HepG2 (cell line): ENCODE results near the gene EGFR. TPM values are rescaled to one million over a fixed set of nuclear protein-coding genes. Genes with fewer than 3 reads are reported as not detected.
A peak's percentile ranks its signal among the peaks of the same experiment; 100 is the strongest.

Experiments used
- ATAC-seq: fragments of 200-7000 bp; cut with Tn5 transposase; 3 replicates; pipeline ENCODE4 v1.9.1; 2020; ENCODE audit warnings: mild to moderate bottlenecking, moderate library complexity
- BruUV-seq: library from RNA; stranded (reverse); fragments of 400-500 nt; replicated peaks from 2 replicates; lab custom pipeline; 2021; lab: Mats Ljungman, UMichigan
- CTCF ChIA-PET: fragments of 300-600 bp; formaldehyde crosslinking; extraction: SDS; loops from one replicate; lab custom pipeline; 2021; ENCODE audit warnings: low total read pairs, inconsistent platforms, low intra/inter-chr PET ratio; lab: Yijun Ruan, JAX
- POLR2A ChIA-PET: fragments of 350-600 bp; sonication (Branson Sonifier 250); formaldehyde crosslinking; loops from one replicate; lab custom pipeline; 2020; ENCODE audit warnings: antibody characterized with exemption, inconsistent platforms; lab: Yijun Ruan, JAX
- DNase-seq: peaks from one replicate; pipeline ENCODE4 v3.0.0-alpha.2; 2015; ENCODE audit warnings: low spot score
- FAIRE-seq: peaks from 3 replicates; lab custom pipeline; 2011; peaks lifted over from hg19 to GRCh38; lab: Jason Lieb, UNC
- H2AFZ ChIP-seq: one replicate; pipeline ENCODE4 v1.6.1; 2011; ENCODE audit warnings: low read length, inconsistent platforms
- H3K27ac ChIP-seq: fragments of 300-600 bp; 3 replicates; pipeline ENCODE4 v1.8.0; 2011; ENCODE audit warnings: mixed run types, mild to moderate bottlenecking, mixed read lengths, low read length, inconsistent platforms; ENCODE audit not compliant: insufficient read depth; ENCODE audit errors: extremely low read length
- H3K27me3 ChIP-seq, 2 experiments: fragments of 200-600 bp in 1 of 2; 2 replicates in 1 of 2; 3 replicates in 1 of 2; pipeline versions ENCODE4 v1.6.0 to v1.8.0; 2011; ENCODE audit warnings: low read length in 2 of 2, mild to moderate bottlenecking in 2 of 2, moderate library complexity in 2 of 2, inconsistent platforms in 1 of 2; ENCODE audit not compliant: insufficient read depth in 2 of 2, control insufficient read depth in 1 of 2
- H3K36me3 ChIP-seq, 2 experiments: fragments of 200-600 bp in 1 of 2; replicated peaks in 1 of 2; 2 replicates in 1 of 2; 3 replicates in 1 of 2; pipeline versions ENCODE4 v1.5.1 to v1.8.0; 2011; ENCODE audit warnings: low read length in 2 of 2, inconsistent platforms in 1 of 2; ENCODE audit not compliant: insufficient read depth in 2 of 2, control insufficient read depth in 1 of 2
- H3K4me1 ChIP-seq: 2 replicates; pipeline ENCODE4 v1.5.1; 2012; ENCODE audit warnings: low read length, inconsistent platforms; ENCODE audit not compliant: insufficient read depth
- H3K4me2 ChIP-seq: 2 replicates; pipeline ENCODE4 v1.6.0; 2011; ENCODE audit warnings: low read depth, low read length, inconsistent platforms
- H3K4me3 ChIP-seq, 3 experiments: fragments of 200-600 bp in 1 of 3; sonication (generic), shearing (Covaris generic) in 1 of 3; replicated peaks in 1 of 3; 2 replicates each; pipeline ENCODE4 v1.5.1; 2011 to 2016; ENCODE audit warnings: low read length in 3 of 3, inconsistent platforms in 2 of 3, low read depth in 2 of 3, mild to moderate bottlenecking in 2 of 3, control low read depth in 1 of 3, mixed read lengths in 1 of 3; ENCODE audit not compliant: insufficient read depth in 1 of 3
- H3K79me2 ChIP-seq: one replicate; pipeline ENCODE4 v1.6.1; 2011; ENCODE audit warnings: low read length, inconsistent platforms; ENCODE audit not compliant: insufficient read depth
- H3K9ac ChIP-seq: 2 replicates; pipeline ENCODE4 v1.6.0; 2011; ENCODE audit warnings: mild to moderate bottlenecking, low read depth, low read length, inconsistent platforms; ENCODE audit not compliant: insufficient read depth
- H3K9me3 ChIP-seq: 2 replicates; pipeline ENCODE4 v1.5.1; 2012; ENCODE audit warnings: mild to moderate bottlenecking, low read length
- H4K20me1 ChIP-seq: 2 replicates; pipeline ENCODE4 v1.6.0; 2011; ENCODE audit warnings: inconsistent platforms, mild to moderate bottlenecking, low read length, moderate library complexity; ENCODE audit not compliant: insufficient read depth
- CHD4 ChIP-seq: fragments of 200-600 bp; sonication (generic); IDR thresholded peaks from 2 replicates; pipeline ENCODE4 v1.7.0; 2017; ENCODE audit warnings: mild to moderate bottlenecking, low read length, borderline replicate concordance
- GABPA ChIP-seq, 2 experiments: IDR thresholded peaks; 2 replicates each; pipeline ENCODE4 v1.6.1; 2011 to 2016; ENCODE audit warnings: low read depth in 2 of 2, low read length in 1 of 2, missing biosample characterization in 1 of 2, missing genetic modification characterization in 1 of 2
- MBNL3 ChIP-seq: fragments of 250-450 bp; sonication (Bioruptor Pico); conservative IDR thresholded peaks from 2 replicates; pipeline ENCODE4 v1.8.0; 2022; ENCODE audit warnings: mild to moderate bottlenecking, inconsistent platforms
- MED8 ChIP-seq: sonication (generic); formaldehyde crosslinking; IDR thresholded peaks from 2 replicates; pipeline ENCODE4 v1.8.1; 2023; ENCODE audit warnings: mild to moderate bottlenecking, missing genetic modification reagents; ENCODE audit not compliant: insufficient replicate concordance
- PITX1 ChIP-seq: sonication (generic); formaldehyde crosslinking; IDR thresholded peaks from 2 replicates; pipeline ENCODE4 v1.5.1; 2020; ENCODE audit warnings: mild to moderate bottlenecking, missing genetic modification reagents
- REPIN1 ChIP-seq: sonication (generic); formaldehyde crosslinking; IDR thresholded peaks from 2 replicates; pipeline ENCODE4 v1.8.0; 2022; ENCODE audit warnings: missing genetic modification reagents, low read depth, mild to moderate bottlenecking, borderline replicate concordance
- RNF2 ChIP-seq: fragments of 450-650 bp; conservative IDR thresholded peaks from 2 replicates; pipeline ENCODE4 v1.6.1; 2016; ENCODE audit warnings: low read depth
- SP2 ChIP-seq: sonication (generic); formaldehyde crosslinking; IDR thresholded peaks from 2 replicates; pipeline ENCODE4 v1.5.1; 2020; ENCODE audit warnings: mild to moderate bottlenecking, missing genetic modification reagents
- SRY ChIP-seq: sonication (generic); formaldehyde crosslinking; IDR thresholded peaks from 2 replicates; pipeline ENCODE4 v1.8.0; 2022; ENCODE audit warnings: mild to moderate bottlenecking, missing genetic modification reagents
- ZNF24 ChIP-seq: fragments of 450-650 bp; IDR thresholded peaks from 2 replicates; pipeline ENCODE4 v1.6.1; 2017; ENCODE audit warnings: antibody characterized with exemption, mild to moderate bottlenecking
- ZNF34 ChIP-seq: sonication (generic); formaldehyde crosslinking; IDR thresholded peaks from 2 replicates; pipeline ENCODE4 v1.4.0; 2020; ENCODE audit warnings: mild to moderate bottlenecking, missing genetic modification reagents, borderline replicate concordance
- ZNF614 ChIP-seq: IDR thresholded peaks from 2 replicates; pipeline ENCODE4 v1.6.1; 2018; ENCODE audit warnings: missing biosample characterization, missing genetic modification reagents, inconsistent platforms, borderline replicate concordance
- WGBS: methylation state at CpG from one replicate; pipeline ENCODE4 v1.1.6; 2017; ENCODE audit warnings: low lambda C conversion rate; 5-methylcytosine and 5-hydroxymethylcytosine counted together
- in situ Hi-C: cut with HindIII; loops from 2 replicates; pipeline ENCODE4 v1.10.0; 2017; ENCODE audit warnings: low pct_unique_long_range_greater_than_20kb; ENCODE audit not compliant: extremely low pct_ligation_motif_present
- intact Hi-C: fragments of 100-400 bp; cut with micrococcal nuclease; formaldehyde crosslinking; loops from one replicate; pipeline ENCODE4 v1.10.0; 2022; ENCODE audit not compliant: unreplicated experiment
- polyA plus RNA-seq, 8 experiments: library from polyadenylated mRNA; depleted of rRNA in 3 of 8; stranded (reverse) in 7 of 8; unstranded in 1 of 8; fragments of >200 nt; fragmentation: Illumina TruSeq in 4 of 8; extraction: Trizol in 4 of 8; gene quantifications; 2 replicates each; pipeline versions ENCODE4 v1.2.1 to v1.2.3, GENCODE V29; 2011 to 2016; ENCODE audit warnings: low read depth in 4 of 8, missing spikeins in 1 of 8, mixed read lengths in 1 of 8; ENCODE audit not compliant: insufficient read depth in 1 of 8
- total RNA-seq, 5 experiments: library from RNA; depleted of rRNA; stranded (reverse); fragments of >200 nt; fragmentation: Illumina TruSeq; extraction: Trizol; gene quantifications; 2 replicates each; pipeline ENCODE4 v1.2.3, GENCODE V29; 2016; ENCODE audit warnings: low read depth in 1 of 5
- TF ChIP-seq, protein P1 (sequence below): sonication (generic); formaldehyde crosslinking; IDR thresholded peaks from 2 replicates; pipeline ENCODE4 v1.8.0; 2023; ENCODE audit warnings: mild to moderate bottlenecking, missing genetic modification reagents
- TF ChIP-seq, protein P2 (sequence below): sonication (generic); formaldehyde crosslinking; IDR thresholded peaks from 2 replicates; pipeline ENCODE4 v1.9.0; 2022; ENCODE audit warnings: low read depth, missing genetic modification reagents
- TF ChIP-seq, protein P3 (sequence below): sonication (generic); formaldehyde crosslinking; IDR thresholded peaks from 2 replicates; pipeline ENCODE4 v1.9.0; 2022; ENCODE audit warnings: missing genetic modification reagents, mild to moderate bottlenecking, borderline replicate concordance

The EGFR gene
- total and polyA plus RNA-seq, 2 of the 13 experiments (the other 11 are each of a cell fraction or from before 2014, with no cell fraction given) = 7.0 to 10.0 TPM

DNA sequence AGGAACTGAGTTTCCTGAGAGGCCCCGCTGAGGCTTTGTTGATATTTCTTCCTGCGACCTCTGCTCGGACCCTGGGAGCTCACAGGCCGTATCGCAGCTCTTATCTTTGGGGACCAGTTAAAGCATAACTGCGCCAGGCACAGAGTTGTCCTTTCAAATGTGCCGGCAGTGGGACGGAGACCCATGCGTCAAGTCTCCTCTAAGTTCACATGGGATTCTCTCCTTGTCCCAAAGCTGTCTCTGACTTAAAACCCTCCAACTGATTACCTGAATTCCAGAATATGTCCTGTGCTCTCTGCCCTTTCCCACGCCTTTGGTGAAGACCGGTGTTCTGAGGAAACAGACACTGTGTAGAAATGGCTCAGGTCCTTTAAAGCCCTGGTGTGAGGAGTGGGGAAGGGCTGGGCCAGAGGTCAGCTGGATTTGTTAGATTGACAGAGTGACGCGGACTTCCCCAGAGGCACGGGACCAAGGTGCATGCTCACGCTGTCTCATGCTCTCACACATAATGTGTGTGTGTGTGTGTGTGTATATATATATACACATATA, 169.8 kb downstream of the EGFR start (continued):
- TF ChIP-seq ZNF34 (CRISPR knock-in tag) (no peak), MED8 (CRISPR knock-in tag) (peak; percentile 55), PITX1 (CRISPR knock-in tag) (peak; percentile 81), REPIN1 (CRISPR knock-in tag) (peak; percentile 87)
- TF ChIP-seq, all 625 proteins: peak for 182

DNA sequence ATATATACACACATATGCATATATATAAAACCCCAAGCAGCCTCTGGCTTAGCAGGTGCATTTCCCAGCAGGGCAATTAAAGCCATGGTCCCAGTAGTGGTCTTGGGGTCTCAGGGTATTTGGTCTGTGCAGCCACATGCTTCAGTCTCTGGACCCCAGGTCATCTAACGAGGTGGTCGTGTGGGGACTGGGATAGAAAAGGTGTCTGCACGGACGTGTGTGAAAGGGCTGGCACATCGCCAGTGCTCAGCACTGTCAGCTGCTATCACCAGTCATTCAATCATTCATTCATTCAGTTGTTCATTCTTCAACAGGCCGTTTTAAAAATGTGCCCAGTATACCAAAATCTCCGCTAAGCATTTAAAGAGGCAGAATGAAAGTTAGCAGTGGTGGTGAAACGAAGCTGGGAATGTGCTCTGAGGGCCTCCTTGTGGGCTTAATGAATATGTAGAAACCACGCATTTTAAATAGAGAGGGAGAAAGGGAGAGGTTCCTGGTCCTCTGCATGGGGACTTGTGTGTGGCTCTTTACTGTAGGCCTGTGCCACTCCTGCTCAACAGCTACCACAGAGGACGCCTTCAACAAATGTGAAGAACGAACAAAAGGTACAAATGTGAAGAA, 170.4 kb downstream of the EGFR start:
- intact Hi-C loops = loop anchor here (2.0 kb wide), 1 partner anchor 66 kb away; no protein-coding TSS in a partner anchor
- peaks cover 37% of the 10 kb centered on the region for H3K79me2 ChIP-seq
- no peaks in the 10 kb centered on the region for H3K9me3 ChIP-seq
- peak overlapping the region; percentile 84 for H3K9ac ChIP-seq
- FAIRE-seq (peak; percentile 48), ATAC-seq (no peak), DNase-seq (no peak)
- CTCF ChIA-PET = no interaction called here
- H3K36me3 ChIP-seq = peaks cover 12 to 32% of the 10 kb centered on the region in 2 experiments
- H3K4me1 ChIP-seq = peaks cover 77% of the 10 kb centered on the region
- peak overlapping the region; percentile 99 for H3K27ac ChIP-seq
- H4K20me1 ChIP-seq = no peaks in the 10 kb centered on the region
- in situ Hi-C loops = no loop called here
- H2AFZ ChIP-seq = no peak overlapping the region
- BruUV-seq = no TSS peak
- H3K4me3 ChIP-seq = peak overlapping the region in 1 of 3 experiments; percentile 70; a peak in 2 of 6 replicates
- WGBS = 68% methylated on average over 9 of the region's 11 CpGs
- no peaks in the 10 kb centered on the region for H3K27me3 ChIP-seq
- H3K4me2 ChIP-seq = peak overlapping the region; percentile 89
- POLR2A ChIA-PET = interaction anchor here (0.7 to 4.6 kb wide), 20 partner anchors 8 to 862 kb away, joined by 3 to 275 read pairs (median 4); partner anchors contain the start of genes CCT6A, NIPSNAP2, PSPH and SEC61G
- TF ChIP-seq SP2 (CRISPR knock-in tag) = 0 out of 2 replicates have a peak, but pooled peaks have one; percentile 17
- TF ChIP-seq CHD4 = peak; percentile 86
- no peak for TF ChIP-seq GABPA (IDR thresholded peaks at IDR 0.05; ENCODE audit: low read depth, low read length)
- 0 out of 2 replicates have a peak, but pooled peaks have one; percentile 9 for TF ChIP-seq GABPA (CRISPR knock-in tag; IDR thresholded peaks at IDR 0.05; ENCODE audit: low read depth)
- TF ChIP-seq, protein P1, sequence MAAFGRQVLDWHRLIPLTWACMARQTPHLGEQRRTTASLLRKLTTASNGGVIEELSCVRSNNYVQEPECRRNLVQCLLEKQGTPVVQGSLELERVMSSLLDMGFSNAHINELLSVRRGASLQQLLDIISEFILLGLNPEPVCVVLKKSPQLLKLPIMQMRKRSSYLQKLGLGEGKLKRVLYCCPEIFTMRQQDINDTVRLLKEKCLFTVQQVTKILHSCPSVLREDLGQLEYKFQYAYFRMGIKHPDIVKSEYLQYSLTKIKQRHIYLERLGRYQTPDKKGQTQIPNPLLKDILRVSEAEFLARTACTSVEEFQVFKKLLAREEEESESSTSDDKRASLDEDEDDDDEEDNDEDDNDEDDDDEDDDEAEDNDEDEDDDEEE = 0 out of 2 replicates have a peak, but pooled peaks have one; percentile 56
- no peak for TF ChIP-seq ZNF34 (CRISPR knock-in tag)
- TF ChIP-seq, protein P2, sequence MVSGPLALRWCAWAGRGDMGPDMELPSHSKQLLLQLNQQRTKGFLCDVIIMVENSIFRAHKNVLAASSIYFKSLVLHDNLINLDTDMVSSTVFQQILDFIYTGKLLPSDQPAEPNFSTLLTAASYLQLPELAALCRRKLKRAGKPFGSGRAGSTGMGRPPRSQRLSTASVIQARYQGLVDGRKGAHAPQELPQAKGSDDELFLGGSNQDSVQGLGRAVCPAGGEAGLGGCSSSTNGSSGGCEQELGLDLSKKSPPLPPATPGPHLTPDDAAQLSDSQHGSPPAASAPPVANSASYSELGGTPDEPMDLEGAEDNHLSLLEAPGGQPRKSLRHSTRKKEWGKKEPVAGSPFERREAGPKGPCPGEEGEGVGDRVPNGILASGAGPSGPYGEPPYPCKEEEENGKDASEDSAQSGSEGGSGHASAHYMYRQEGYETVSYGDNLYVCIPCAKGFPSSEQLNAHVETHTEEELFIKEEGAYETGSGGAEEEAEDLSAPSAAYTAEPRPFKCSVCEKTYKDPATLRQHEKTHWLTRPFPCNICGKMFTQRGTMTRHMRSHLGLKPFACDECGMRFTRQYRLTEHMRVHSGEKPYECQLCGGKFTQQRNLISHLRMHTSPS (CRISPR knock-in tag) = no peak
- TF ChIP-seq MBNL3 = no peak
- TF ChIP-seq, protein P3, sequence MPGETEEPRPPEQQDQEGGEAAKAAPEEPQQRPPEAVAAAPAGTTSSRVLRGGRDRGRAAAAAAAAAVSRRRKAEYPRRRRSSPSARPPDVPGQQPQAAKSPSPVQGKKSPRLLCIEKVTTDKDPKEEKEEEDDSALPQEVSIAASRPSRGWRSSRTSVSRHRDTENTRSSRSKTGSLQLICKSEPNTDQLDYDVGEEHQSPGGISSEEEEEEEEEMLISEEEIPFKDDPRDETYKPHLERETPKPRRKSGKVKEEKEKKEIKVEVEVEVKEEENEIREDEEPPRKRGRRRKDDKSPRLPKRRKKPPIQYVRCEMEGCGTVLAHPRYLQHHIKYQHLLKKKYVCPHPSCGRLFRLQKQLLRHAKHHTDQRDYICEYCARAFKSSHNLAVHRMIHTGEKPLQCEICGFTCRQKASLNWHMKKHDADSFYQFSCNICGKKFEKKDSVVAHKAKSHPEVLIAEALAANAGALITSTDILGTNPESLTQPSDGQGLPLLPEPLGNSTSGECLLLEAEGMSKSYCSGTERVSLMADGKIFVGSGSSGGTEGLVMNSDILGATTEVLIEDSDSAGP (CRISPR knock-in tag) = 0 out of 2 replicates have a peak, but pooled peaks have one; percentile 3
- TF ChIP-seq ZNF24 = peak; percentile 91
- TF ChIP-seq SRY (CRISPR knock-in tag) = 0 out of 2 replicates have a peak, but pooled peaks have one; percentile 0
- 0 out of 2 replicates have a peak, but pooled peaks have one; percentile 4 for TF ChIP-seq ZNF614 (CRISPR knock-in tag)
- TF ChIP-seq RNF2 = no peak
